Heart left ventricle (tissue), 16 donors: Measurements from ENCODE around the gene POP5. TPM values are rescaled to one million over a fixed set of nuclear protein-coding genes. Genes with fewer than 3 reads are reported as not detected.

Source experiments
- ATAC-seq, 4 donors: fragments of 200-7000 bp; cut with Tn5 transposase; one replicate each; pipeline ENCODE4 v1.9.1; 2020 to 2022; ENCODE audit warnings: moderate library complexity in 4 of 4, mild to moderate bottlenecking in 3 of 4, moderate number of reproducible peaks in 1 of 4
- DNase-seq, 5 donors: peaks; one replicate each; pipeline ENCODE4 v3.0.0-alpha.2; 2020
- H3K27ac ChIP-seq, 12 donors: fragments of 200-600 bp; sonication (generic) in 4 of 12; one replicate each; pipeline versions ENCODE4 v1.5.0 to v1.8.0; 2016 to 2022; ENCODE audit warnings: mild to moderate bottlenecking in 2 of 12
- H3K27me3 ChIP-seq, 9 donors: fragments of 200-600 bp; sonication (generic) in 2 of 9; one replicate each; pipeline versions ENCODE4 v1.5.1 to v1.8.0; 2016 to 2022; ENCODE audit warnings: mild to moderate bottlenecking in 3 of 9
- H3K36me3 ChIP-seq, 9 donors: fragments of 200-600 bp; sonication (generic) in 2 of 9; one replicate each; pipeline versions ENCODE4 v1.5.0 to v1.8.0; 2018 to 2022; ENCODE audit warnings: mild to moderate bottlenecking in 2 of 9
- H3K4me1 ChIP-seq, 12 donors: fragments of 200-600 bp; sonication (generic) in 4 of 12; one replicate each; pipeline versions ENCODE4 v1.5.0 to v1.8.0; 2016 to 2022; ENCODE audit warnings: mild to moderate bottlenecking in 3 of 12
- H3K4me3 ChIP-seq, 12 donors: fragments of 200-600 bp; sonication (generic) in 4 of 12; one replicate each; pipeline versions ENCODE4 v1.5.0 to v1.8.0; 2017 to 2022; ENCODE audit warnings: mild to moderate bottlenecking in 9 of 12, moderate library complexity in 4 of 12
- H3K9me3 ChIP-seq, 12 donors: fragments of 200-600 bp; sonication (generic) in 4 of 12; one replicate each; pipeline versions ENCODE4 v1.5.0 to v1.8.0; 2016 to 2022; ENCODE audit warnings: mild to moderate bottlenecking in 1 of 12
- POLR2A ChIP-seq, 2 donors: fragments of 450-650 bp; IDR thresholded peaks; one replicate each; pipeline ENCODE4 v1.6.1; 2017; ENCODE audit warnings: antibody characterized with exemption in 2 of 2, mild to moderate bottlenecking in 2 of 2, moderate library complexity in 2 of 2
- WGBS, 4 donors: extraction: QIAGEN DNeasy Blood & Tissue Kit in 2 of 4; methylation state at CpG; one replicate each; pipeline versions ENCODE4 v1.1.5 to v1.1.7; 2013 to 2018; 5-methylcytosine and 5-hydroxymethylcytosine counted together
- intact Hi-C, 10 donors: fragments of 100-400 bp; cut with DNase I; formaldehyde crosslinking; loops; one replicate each; pipeline versions ENCODE4 v1.11.1 to v1.14.2; 2022
- polyA plus RNA-seq, 2 donors: library from polyadenylated mRNA; stranded (reverse); fragments of 200-250 nt; gene quantifications; one replicate each; pipeline ENCODE4 v1.2.3, GENCODE V29; 2013
- total RNA-seq, 9 donors: library from RNA; depleted of rRNA in 2 of 9; stranded (reverse); fragments of >200 nt in 2 of 9; fragmentation: NEBNext Ultra II Directional in 3 of 9; extraction: Animal tissue kit (Norgen Biotek cat#: 25700) in 3 of 9; gene quantifications; one replicate each; pipeline versions ENCODE4 v1.1.0 to v1.2.4, GENCODE V29; 2016 to 2023
- TF ChIP-seq, protein P1 (sequence below), 12 donors: fragments of 200-600 bp; sonication (generic) in 4 of 12; IDR thresholded peaks; one replicate each; pipeline versions ENCODE4 v1.5.0 to v1.8.0; 2018 to 2022; ENCODE audit warnings: antibody characterized with exemption in 12 of 12, mild to moderate bottlenecking in 5 of 12
- donor health status: ischemic (EF 13 %, LVEDD 7.1; RV severe dilation, severe dysfunction).
- donor health status: healthy with polysubstance abuse.
- donor health status: DM: no; HTN: yes; CAD: no.
- donor health status: DM: no; HTN: no; CAD: no.
- donor health status: ischemic (EF 25% LVEDD 6.9; RV normal size, moderate dysfunction).
- donor health status: ischemic (EF 25% LVEDD 5.7; RV mildly dilated, moderate dysfunction).
- donor health status: healthy.
- donor health status: DM: yes; HTN: yes; CAD: no.
- donor health status: ischemic (EF 35%, LVEDD 5.7; RV mildly dilated, moderate dysfunction).
- donor health status: nonischemic (EF 11% LVEDD 7.7; RV severe dilation, severe dysfunction).
- donor health status: DM: yes; HTN: yes; CAD: no.
- donor health status: PGD.
- donor health status: ischemic (EF 29% LVEDD 5.4; RV normal size, mild dysfunction).
- donor health status: nonischemic (EF 23%, LVEDD 6.1; RV moderate dilation, normal function).

POP5 gene
- total and polyA plus RNA-seq, 11 donors: 20.6 to 55.8 (median 36.3) TPM

DNA sequence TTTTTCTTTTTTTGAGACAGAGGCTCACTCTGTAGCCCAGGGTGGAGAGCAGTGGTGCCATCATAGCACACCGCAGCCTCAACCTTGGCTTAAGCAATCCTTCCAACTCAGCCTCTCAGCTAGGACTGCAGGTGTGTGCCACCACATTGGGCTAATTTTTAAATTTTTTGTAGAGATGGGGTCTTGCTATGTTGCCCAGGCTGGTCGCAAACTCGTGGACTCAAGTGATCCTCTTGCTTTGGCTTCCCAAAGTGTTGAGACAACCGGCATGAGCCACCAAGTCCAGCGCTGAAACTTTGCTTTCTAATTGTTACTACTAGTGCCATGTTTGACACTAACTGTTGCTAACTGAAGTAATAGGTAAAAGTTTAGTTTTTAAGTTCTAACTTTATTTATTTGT, 39.0 kb downstream of the POP5 start:
- ATAC-seq (no peak), DNase-seq (no peak)
- intact Hi-C loops: no loop called here
- Histone ChIP-seq H3K36me3 (peaks cover 0 to 61% (median 22%) of the 10 kb centered on the region in 9 donors), H3K4me3 (no peak overlapping the region), H3K27me3 (no peaks in the 10 kb centered on the region), H3K27ac (peak overlapping the region in 7 of 12 donors; percentile 8 to 98 (median 95)), H3K9me3 (no peaks in the 10 kb centered on the region), H3K4me1 (peaks cover 19 to 95% (median 73%) of the 10 kb centered on the region in 12 donors)
- TF ChIP-seq, protein P1, sequence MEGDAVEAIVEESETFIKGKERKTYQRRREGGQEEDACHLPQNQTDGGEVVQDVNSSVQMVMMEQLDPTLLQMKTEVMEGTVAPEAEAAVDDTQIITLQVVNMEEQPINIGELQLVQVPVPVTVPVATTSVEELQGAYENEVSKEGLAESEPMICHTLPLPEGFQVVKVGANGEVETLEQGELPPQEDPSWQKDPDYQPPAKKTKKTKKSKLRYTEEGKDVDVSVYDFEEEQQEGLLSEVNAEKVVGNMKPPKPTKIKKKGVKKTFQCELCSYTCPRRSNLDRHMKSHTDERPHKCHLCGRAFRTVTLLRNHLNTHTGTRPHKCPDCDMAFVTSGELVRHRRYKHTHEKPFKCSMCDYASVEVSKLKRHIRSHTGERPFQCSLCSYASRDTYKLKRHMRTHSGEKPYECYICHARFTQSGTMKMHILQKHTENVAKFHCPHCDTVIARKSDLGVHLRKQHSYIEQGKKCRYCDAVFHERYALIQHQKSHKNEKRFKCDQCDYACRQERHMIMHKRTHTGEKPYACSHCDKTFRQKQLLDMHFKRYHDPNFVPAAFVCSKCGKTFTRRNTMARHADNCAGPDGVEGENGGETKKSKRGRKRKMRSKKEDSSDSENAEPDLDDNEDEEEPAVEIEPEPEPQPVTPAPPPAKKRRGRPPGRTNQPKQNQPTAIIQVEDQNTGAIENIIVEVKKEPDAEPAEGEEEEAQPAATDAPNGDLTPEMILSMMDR (IDR thresholded peaks at IDR 0.05): no peak
- no peak for TF ChIP-seq POLR2A (IDR thresholded peaks at IDR 0.05)
- WGBS, 4 donors: 90 to 97% (median 93%) methylated on average over 5 of the region's 5 CpGs

DNA sequence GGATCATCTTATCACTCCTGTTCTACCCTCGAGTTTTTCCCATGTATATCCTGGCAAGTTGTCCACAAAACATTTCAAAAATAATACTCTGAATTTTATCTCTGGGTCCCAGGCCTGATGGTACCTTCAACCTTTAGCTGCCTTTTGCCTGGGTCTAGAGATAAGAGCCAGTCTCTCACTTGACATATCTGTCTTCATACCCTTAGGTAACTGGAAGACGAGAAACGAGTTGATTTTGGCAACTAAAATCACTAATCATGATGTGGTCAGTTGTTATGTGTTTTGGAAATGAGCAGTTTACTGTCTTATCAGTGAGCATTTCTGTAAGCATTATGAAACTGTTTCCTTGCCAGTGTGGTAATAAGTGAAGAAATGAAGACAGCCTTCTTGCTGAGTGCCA, 40.8 kb downstream of the POP5 start:
- 5 to 7% (median 5%) methylated on average over 3 of the region's 3 CpGs for WGBS, 4 donors
- intact Hi-C loops: loop anchor here in 1 of 10 donors (1.0 kb wide), 1 partner anchor 32 kb away; no protein-coding TSS in a partner anchor
- H3K27ac ChIP-seq: peak overlapping the region in 11 of 12 donors; percentile 74 to 98 (median 96)
- TF ChIP-seq POLR2A (IDR thresholded peaks at IDR 0.05): no peak
- TF ChIP-seq, protein P1 (IDR thresholded peaks at IDR 0.05): no peak
- no peak overlapping the region for H3K4me3 ChIP-seq
- DNase-seq (no peak), ATAC-seq (peak in 2 of 4 donors; percentile 7 to 39)
- H3K27me3 ChIP-seq: no peaks in the 10 kb centered on the region
- no peaks in the 10 kb centered on the region for H3K9me3 ChIP-seq
- H3K36me3 ChIP-seq: peaks cover 0 to 54% (median 9%) of the 10 kb centered on the region in 9 donors
- H3K4me1 ChIP-seq: peaks cover 28 to 96% (median 88%) of the 10 kb centered on the region in 12 donors

DNA sequence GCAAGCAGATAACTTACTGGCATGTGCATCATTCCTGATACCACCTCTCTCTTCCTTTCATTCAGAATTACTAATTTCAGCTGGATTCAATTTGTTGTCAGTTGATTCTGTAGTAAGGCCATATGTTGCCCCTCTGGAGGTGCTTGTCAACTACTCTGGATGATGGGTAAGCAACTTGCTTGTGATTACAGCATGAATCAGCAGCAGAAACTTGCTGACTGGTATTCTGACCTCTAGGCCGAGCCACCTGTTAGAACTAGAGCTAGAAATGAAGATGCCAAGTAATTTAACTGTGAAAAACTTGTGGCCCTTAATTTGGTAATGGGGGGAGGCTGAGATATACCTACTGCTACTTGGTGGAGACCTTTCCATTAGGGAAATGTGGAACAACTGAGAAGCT, 41.9 kb downstream of the POP5 start:
- ATAC-seq: peak in 3 of 4 donors; percentile 24 to 32 (median 29)

More for the DNA sequence above, 41.9 kb downstream of the POP5 start:
- no peaks in the 10 kb centered on the region for H3K9me3 ChIP-seq
- H3K27ac ChIP-seq: peak overlapping the region in 11 of 12 donors; percentile 74 to 98 (median 96)
- peak overlapping the region in 9 of 12 donors; percentile 1 to 98 (median 93) for H3K4me3 ChIP-seq
- 42 to 50% (median 45%) methylated on average over 1 of the region's 1 CpG for WGBS, 4 donors
- TF ChIP-seq, protein P1 (IDR thresholded peaks at IDR 0.05): no peak
- TF ChIP-seq POLR2A (IDR thresholded peaks at IDR 0.05): no peak
- intact Hi-C loops: loop anchor here in 2 of 10 donors (5.0 kb wide), 2 partner anchors 42 to 43 kb away; partner anchors contain the start of genes DYNLL1 (in 1 of the 2) and POP5 (in 1 of the 2)
- no peaks in the 10 kb centered on the region for H3K27me3 ChIP-seq
- DNase-seq: no peak
- peaks cover 25 to 91% (median 84%) of the 10 kb centered on the region in 12 donors for H3K4me1 ChIP-seq
- H3K36me3 ChIP-seq: peaks cover 0 to 47% (median 5%) of the 10 kb centered on the region in 9 donors
